KG1 (cell line): ENCODE measurements around the gene MAP3K7.

ENCODE experiments used
- DNase-seq: peaks from one replicate; lab custom pipeline; 2025; lab: John Stamatoyannopoulos, UW

The MAP3K7 gene

GRCh38 chr6:90530882-90531281, 56.0 kb downstream of the MAP3K7 start:
- no peak for DNase-seq

- DNase-seq, result no peak
Measured at GRCh38 chr6:90525421-90525820, 61.5 kb downstream of the MAP3K7 start.

GRCh38 chr6:90523779-90524310, 63.0 kb downstream of the MAP3K7 start:
- DNase-seq, result no peak

GRCh38 chr6:90521955-90522354, 64.9 kb downstream of the MAP3K7 start:
- DNase-seq, result no peak

- DNase-seq, result no peak
Measured at GRCh38 chr6:90516074-90516660, 70.7 kb downstream of the MAP3K7 start.

GRCh38 chr6:90514496-90514895, 72.4 kb downstream of the MAP3K7 start:
- DNase-seq, result no peak

- DNase-seq, result no peak
Measured at GRCh38 chr6:90508753-90509152, 78.1 kb downstream of the MAP3K7 start.

GRCh38 chr6:90502866-90503407, 83.9 kb downstream of the MAP3K7 start:
- no peak for DNase-seq

GRCh38 chr6:90502381-90502780, 84.5 kb downstream of the MAP3K7 start:
- no peak for DNase-seq

GRCh38 chr6:90500458-90500857, 86.4 kb downstream of the MAP3K7 start:
- DNase-seq, result no peak

- no peak for DNase-seq
Measured at GRCh38 chr6:90497411-90497810, 89.5 kb downstream of the MAP3K7 start.

- DNase-seq, result no peak
Measured at GRCh38 chr6:90496258-90497016, 90.4 kb downstream of the MAP3K7 start.

- no peak for DNase-seq
Measured at GRCh38 chr6:90495216-90495817, 91.6 kb downstream of the MAP3K7 start.

- DNase-seq, result no peak
Measured at GRCh38 chr6:90494067-90494780, 92.6 kb downstream of the MAP3K7 start.

GRCh38 chr6:90493332-90493731, 93.5 kb downstream of the MAP3K7 start:
- DNase-seq, result no peak

GRCh38 chr6:90492798-90493197, 94.1 kb downstream of the MAP3K7 start:
- no peak for DNase-seq

- no peak for DNase-seq
Measured at GRCh38 chr6:90492369-90492768, 94.5 kb downstream of the MAP3K7 start.

GRCh38 chr6:90490030-90490716, 96.7 kb downstream of the MAP3K7 start:
- DNase-seq, result no peak

GRCh38 chr6:90488816-90489215, 98.1 kb downstream of the MAP3K7 start:
- DNase-seq, result no peak

- no peak for DNase-seq
Measured at GRCh38 chr6:90485635-90486277, 101.1 kb downstream of the MAP3K7 start.

GRCh38 chr6:90484903-90485302, 102.0 kb downstream of the MAP3K7 start:
- DNase-seq, result no peak
